SK-N-SH treated with all-trans-retinoic acid at 6 μM for 48 hours (cell line): ENCODE results near the gene SLC35F6.
"Not testable (repeated sequence)": the region's sequence is repeated elsewhere in the genome, so short reads cannot be mapped to it uniquely, and the experiment has no call there.

ENCODE experiments used
- ATAC-seq: fragments of 200-7000 bp; cut with Tn5 transposase; 3 replicates; pipeline ENCODE4 v1.9.1; 2020; ENCODE audit warnings: mild to moderate bottlenecking, moderate library complexity
- ARNTL ChIP-seq: fragments of 450-650 bp; formaldehyde crosslinking; IDR thresholded peaks from 2 replicates; pipeline ENCODE4 v1.5.0; 2020; ENCODE audit warnings: low read depth, mild to moderate bottlenecking, moderate library complexity, borderline replicate concordance
- BACH2 ChIP-seq: fragments of 250-450 bp; sonication (Bioruptor Pico); IDR thresholded peaks from 2 replicates; pipeline ENCODE4 v1.9.0; 2021; ENCODE audit warnings: mild to moderate bottlenecking, borderline replicate concordance
- CREB5 ChIP-seq: fragments of 250-450 bp; sonication (Bioruptor Pico); IDR thresholded peaks from 2 replicates; pipeline ENCODE4 v1.5.1; 2020; ENCODE audit warnings: low read depth, mild to moderate bottlenecking, moderate library complexity
- CSDC2 ChIP-seq: fragments of 250-450 bp; sonication (Bioruptor Pico); IDR thresholded peaks from 2 replicates; pipeline ENCODE4 v1.5.0; 2020; ENCODE audit warnings: mild to moderate bottlenecking, moderate library complexity
- ESRRG ChIP-seq: fragments of 250-450 bp; sonication (Bioruptor Pico); IDR thresholded peaks from 2 replicates; pipeline ENCODE4 v1.6.1; 2021; ENCODE audit warnings: mild to moderate bottlenecking
- ISL1 ChIP-seq: fragments of 250-450 bp; sonication (Bioruptor Pico); IDR thresholded peaks from 2 replicates; pipeline ENCODE4 v2.1.2; 2022; ENCODE audit warnings: mild to moderate bottlenecking, moderate library complexity
- OSR1 ChIP-seq: fragments of 250-450 bp; sonication (Bioruptor Pico); IDR thresholded peaks from 2 replicates; pipeline ENCODE4 v1.8.0; 2022; ENCODE audit warnings: moderate library complexity, mild to moderate bottlenecking, inconsistent platforms
- POU6F1 ChIP-seq: fragments of 250-450 bp; sonication (Bioruptor Pico); IDR thresholded peaks from 2 replicates; pipeline ENCODE4 v1.8.0; 2021; ENCODE audit warnings: low read depth, mild to moderate bottlenecking, moderate library complexity, borderline replicate concordance
- PPARA ChIP-seq: fragments of 250-450 bp; sonication (Bioruptor Pico); IDR thresholded peaks from 2 replicates; pipeline ENCODE4 v1.5.0; 2020; ENCODE audit warnings: mild to moderate bottlenecking, borderline replicate concordance
- RARB ChIP-seq: fragments of 250-450 bp; sonication (Bioruptor Pico); IDR thresholded peaks from 2 replicates; pipeline ENCODE4 v1.8.0; 2021; ENCODE audit warnings: mild to moderate bottlenecking, moderate library complexity
- SNAI2 ChIP-seq: fragments of 250-450 bp; sonication (Bioruptor Pico); IDR thresholded peaks from 2 replicates; pipeline ENCODE4 v1.5.0; 2020; ENCODE audit warnings: mild to moderate bottlenecking, moderate library complexity
- TCF4 ChIP-seq: fragments of 250-450 bp; sonication (Bioruptor Pico); IDR thresholded peaks from 2 replicates; pipeline ENCODE4 v1.8.0; 2021; ENCODE audit warnings: mild to moderate bottlenecking, moderate library complexity, borderline replicate concordance
- TOX ChIP-seq: fragments of 250-450 bp; sonication (Bioruptor Pico); IDR thresholded peaks from 2 replicates; pipeline ENCODE4 v1.8.0; 2021; ENCODE audit warnings: mild to moderate bottlenecking, moderate library complexity, borderline replicate concordance
- TSHZ2 ChIP-seq: fragments of 250-450 bp; sonication (Bioruptor Pico); IDR thresholded peaks from 2 replicates; pipeline ENCODE4 v1.5.0; 2020; ENCODE audit warnings: mild to moderate bottlenecking, moderate library complexity
- ZC3H10 ChIP-seq: fragments of 250-450 bp; sonication (Bioruptor Pico); IDR thresholded peaks from 2 replicates; pipeline ENCODE4 v1.5.1; 2021; ENCODE audit warnings: mild to moderate bottlenecking, moderate library complexity
- ZFP3 ChIP-seq: fragments of 250-450 bp; sonication (Bioruptor Pico); IDR thresholded peaks from 2 replicates; pipeline ENCODE4 v1.5.0; 2020; ENCODE audit warnings: mild to moderate bottlenecking, moderate library complexity
- ZFP30 ChIP-seq: fragments of 450-650 bp; formaldehyde crosslinking; IDR thresholded peaks from 2 replicates; pipeline ENCODE4 v1.5.0; 2022; ENCODE audit warnings: mild to moderate bottlenecking, moderate library complexity
- ZNF565 ChIP-seq: fragments of 450-650 bp; formaldehyde crosslinking; conservative IDR thresholded peaks from 2 replicates; pipeline ENCODE4 v1.5.0; 2020; ENCODE audit warnings: low read depth, mild to moderate bottlenecking, moderate library complexity

SLC35F6 gene

GRCh38 chr2:26759845-26760244 is 4.2 kb upstream of the SLC35F6 start:
- no peak for ATAC-seq
- no peak for TF ChIP-seq ARNTL (CRISPR knock-in tag)
- no peak for TF ChIP-seq ZFP30 (CRISPR knock-in tag)
- TF ChIP-seq PPARA (CRISPR knock-in tag) = no peak
- no peak for TF ChIP-seq SNAI2 (CRISPR knock-in tag)
- TF ChIP-seq TOX (CRISPR knock-in tag) = no peak
- TF ChIP-seq CREB5 (CRISPR knock-in tag) = no peak
- TF ChIP-seq POU6F1 (CRISPR knock-in tag) = no peak
- no peak for TF ChIP-seq ZC3H10 (CRISPR knock-in tag)
- TF ChIP-seq ESRRG (CRISPR knock-in tag) = no peak

DNA sequence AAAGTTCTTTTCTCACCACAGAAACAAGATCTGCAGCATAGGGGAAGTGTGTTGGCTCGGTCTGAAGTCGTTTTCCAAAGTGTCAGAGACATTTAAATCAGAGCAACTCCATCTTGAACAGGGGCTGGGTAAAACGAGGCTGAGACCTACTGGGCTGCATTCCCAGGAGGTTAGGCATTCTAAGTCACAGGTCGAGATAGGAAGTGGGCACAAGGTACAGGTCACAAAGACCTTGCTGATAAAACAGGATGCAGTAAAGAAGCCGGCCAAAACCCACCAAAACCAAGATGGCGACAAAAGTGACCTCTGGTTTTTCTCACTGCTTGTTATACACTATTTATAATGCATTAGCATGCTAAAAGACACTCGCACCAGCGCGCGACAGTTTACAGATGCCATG is 3.1 kb upstream of the SLC35F6 start:
- ATAC-seq = not testable (repeated sequence)

DNA sequence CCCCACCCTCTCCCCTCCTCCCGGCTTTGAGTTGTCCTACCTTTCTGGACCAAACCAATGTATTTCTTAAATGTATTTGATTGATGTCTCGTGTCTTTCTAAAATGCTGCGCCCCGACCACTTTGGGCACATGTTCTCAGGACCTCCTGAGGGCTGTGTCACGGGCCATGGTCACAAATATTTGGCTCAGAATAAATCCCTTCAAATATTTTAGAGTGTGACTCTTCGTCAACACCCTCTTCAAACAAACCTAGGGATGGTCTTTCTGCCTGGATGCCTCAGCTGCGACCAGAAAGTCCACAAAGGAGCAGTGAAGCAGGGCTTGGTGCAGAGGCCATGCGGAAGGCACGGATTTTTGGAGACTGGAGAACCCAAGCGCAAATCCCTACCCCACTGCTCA is 1.1 kb upstream of the SLC35F6 start:
- no peak for TF ChIP-seq ZFP3
- TF ChIP-seq CREB5 (CRISPR knock-in tag) = no peak
- TF ChIP-seq ZC3H10 (CRISPR knock-in tag) = no peak
- TF ChIP-seq ARNTL (CRISPR knock-in tag) = no peak
- TF ChIP-seq RARB (CRISPR knock-in tag) = no peak
- no peak for TF ChIP-seq TCF4 (CRISPR knock-in tag)
- no peak for TF ChIP-seq POU6F1 (CRISPR knock-in tag)
- TF ChIP-seq ISL1 (CRISPR knock-in tag) = no peak
- TF ChIP-seq BACH2 (CRISPR knock-in tag) = no peak
- no peak for TF ChIP-seq ZNF565 (CRISPR knock-in tag)
- TF ChIP-seq OSR1 (CRISPR knock-in tag) = no peak
- TF ChIP-seq CSDC2 (CRISPR knock-in tag) = no peak
- no peak for TF ChIP-seq ZFP30 (CRISPR knock-in tag)
- TF ChIP-seq TSHZ2 (CRISPR knock-in tag) = no peak
- ATAC-seq = no peak

GRCh38 chr2:26764906-26765305 is 822 bp downstream of the SLC35F6 start:
- no peak for TF ChIP-seq SNAI2 (CRISPR knock-in tag)
- TF ChIP-seq ZNF565 (CRISPR knock-in tag) = no peak
- TF ChIP-seq ZFP30 (CRISPR knock-in tag) = no peak
- no peak for TF ChIP-seq TOX (CRISPR knock-in tag)
- no peak for TF ChIP-seq TCF4 (CRISPR knock-in tag)
- no peak for TF ChIP-seq ZFP3
- ATAC-seq = no peak
